ENCODE results near the gene JMJD8.

JMJD8 gene

GRCh38 chr16:659618-660017 lies 24.5 kb downstream of the JMJD8 start:
- peaks cover 3% of the 10 kb centered on the region for H3K4me1 Mint-ChIP-seq (ENCODE audit: low read depth)
- H3K4me3 Mint-ChIP-seq = no peak overlapping the region
- no peaks in the 10 kb centered on the region for H3K9me3 Mint-ChIP-seq
- H3K27me3 Mint-ChIP-seq (ENCODE audit: low read depth) = no peaks in the 10 kb centered on the region
- no peak overlapping the region for H3K27ac Mint-ChIP-seq
- no peaks in the 10 kb centered on the region for H3K36me3 Mint-ChIP-seq (ENCODE audit: low read depth)

- H3K27ac Mint-ChIP-seq = no peak overlapping the region
- H3K27me3 Mint-ChIP-seq (ENCODE audit: low read depth) = no peaks in the 10 kb centered on the region
- H3K4me3 Mint-ChIP-seq = no peak overlapping the region
Observed at GRCh38 chr16:658679-659571, 25.2 kb downstream of the JMJD8 start.

GRCh38 chr16:657487-657886 lies 26.6 kb downstream of the JMJD8 start:
- Mint-ChIP-seq H3K4me3 (no peak overlapping the region), H3K27me3 (ENCODE audit: low read depth) (no peaks in the 10 kb centered on the region), H3K9me3 (no peaks in the 10 kb centered on the region), H3K27ac (no peak overlapping the region), H3K36me3 (ENCODE audit: low read depth) (no peaks in the 10 kb centered on the region), H3K4me1 (ENCODE audit: low read depth) (peaks cover 3% of the 10 kb centered on the region)

More at GRCh38 chr16:658679-659571, 25.2 kb downstream of the JMJD8 start:
- H3K36me3 Mint-ChIP-seq (ENCODE audit: low read depth) = no peaks in the 10 kb centered on the region
- peaks cover 3% of the 10 kb centered on the region for H3K4me1 Mint-ChIP-seq (ENCODE audit: low read depth)
- H3K9me3 Mint-ChIP-seq = no peaks in the 10 kb centered on the region

GRCh38 chr16:654034-654433 lies 30.1 kb downstream of the JMJD8 start:
- peaks cover 2% of the 10 kb centered on the region for H3K4me1 Mint-ChIP-seq (ENCODE audit: low read depth)
- no peak overlapping the region for H3K4me3 Mint-ChIP-seq
- no peaks in the 10 kb centered on the region for H3K36me3 Mint-ChIP-seq (ENCODE audit: low read depth)
- H3K9me3 Mint-ChIP-seq = no peaks in the 10 kb centered on the region
- H3K27me3 Mint-ChIP-seq (ENCODE audit: low read depth) = no peaks in the 10 kb centered on the region
- no peak overlapping the region for H3K27ac Mint-ChIP-seq

- H3K4me3 Mint-ChIP-seq = no peak overlapping the region
- H3K4me1 Mint-ChIP-seq (ENCODE audit: low read depth) = peaks cover 5% of the 10 kb centered on the region
- H3K36me3 Mint-ChIP-seq (ENCODE audit: low read depth) = no peaks in the 10 kb centered on the region
- H3K27me3 Mint-ChIP-seq (ENCODE audit: low read depth) = no peaks in the 10 kb centered on the region
- no peak overlapping the region for H3K27ac Mint-ChIP-seq
- H3K9me3 Mint-ChIP-seq = no peaks in the 10 kb centered on the region
Observed at GRCh38 chr16:652454-653305, 31.5 kb downstream of the JMJD8 start.

GRCh38 chr16:651844-652243 lies 32.3 kb downstream of the JMJD8 start:
- H3K36me3 Mint-ChIP-seq (ENCODE audit: low read depth) = no peaks in the 10 kb centered on the region
- H3K27me3 Mint-ChIP-seq (ENCODE audit: low read depth) = no peaks in the 10 kb centered on the region
- H3K4me3 Mint-ChIP-seq = no peak overlapping the region
- no peaks in the 10 kb centered on the region for H3K9me3 Mint-ChIP-seq
- H3K4me1 Mint-ChIP-seq (ENCODE audit: low read depth) = peaks cover 5% of the 10 kb centered on the region
- H3K27ac Mint-ChIP-seq = no peak overlapping the region

GRCh38 chr16:649631-650030 lies 34.5 kb downstream of the JMJD8 start:
- peaks cover 6% of the 10 kb centered on the region for H3K4me1 Mint-ChIP-seq (ENCODE audit: low read depth)
- H3K9me3 Mint-ChIP-seq = no peaks in the 10 kb centered on the region
- H3K27me3 Mint-ChIP-seq (ENCODE audit: low read depth) = no peaks in the 10 kb centered on the region
- H3K4me3 Mint-ChIP-seq = peak overlapping the region; percentile 67
- H3K36me3 Mint-ChIP-seq (ENCODE audit: low read depth) = no peaks in the 10 kb centered on the region
- H3K27ac Mint-ChIP-seq = no peak overlapping the region

GRCh38 chr16:648781-649589 lies 35.1 kb downstream of the JMJD8 start, which contains the start of gene WDR90:
Gene WDR90, plus strand, starts transcription at chr16:649365. Its CDS starts 52 bp downstream, at chr16:649417.
- Mint-ChIP-seq H3K36me3 (ENCODE audit: low read depth) (no peaks in the 10 kb centered on the region), H3K27me3 (ENCODE audit: low read depth) (no peaks in the 10 kb centered on the region), H3K27ac (peak within 1 kb of the TSS; percentile 49), H3K9me3 (no peaks in the 10 kb centered on the region), H3K4me1 (ENCODE audit: low read depth) (peaks cover 10% of the 10 kb centered on the region), H3K4me3 (peak within 1 kb of the TSS; percentile 77)

- peak overlapping the region; percentile 77 for H3K4me3 Mint-ChIP-seq
- no peaks in the 10 kb centered on the region for H3K9me3 Mint-ChIP-seq
- H3K27ac Mint-ChIP-seq = peak overlapping the region; percentile 49
- peaks cover 13% of the 10 kb centered on the region for H3K4me1 Mint-ChIP-seq (ENCODE audit: low read depth)
- no peaks in the 10 kb centered on the region for H3K36me3 Mint-ChIP-seq (ENCODE audit: low read depth)
- no peaks in the 10 kb centered on the region for H3K27me3 Mint-ChIP-seq (ENCODE audit: low read depth)
Observed at GRCh38 chr16:648071-648780, 35.9 kb downstream of the JMJD8 start.

GRCh38 chr16:647173-647902 lies 36.8 kb downstream of the JMJD8 start:
- H3K4me3 Mint-ChIP-seq = no peak overlapping the region
- no peaks in the 10 kb centered on the region for H3K9me3 Mint-ChIP-seq
- H3K27me3 Mint-ChIP-seq (ENCODE audit: low read depth) = no peaks in the 10 kb centered on the region
- no peaks in the 10 kb centered on the region for H3K36me3 Mint-ChIP-seq (ENCODE audit: low read depth)
- peaks cover 13% of the 10 kb centered on the region for H3K4me1 Mint-ChIP-seq (ENCODE audit: low read depth)
- no peak overlapping the region for H3K27ac Mint-ChIP-seq

GRCh38 chr16:646679-647172 lies 37.4 kb downstream of the JMJD8 start:
- H3K4me1 Mint-ChIP-seq (ENCODE audit: low read depth) = peaks cover 13% of the 10 kb centered on the region
- no peaks in the 10 kb centered on the region for H3K27me3 Mint-ChIP-seq (ENCODE audit: low read depth)
- no peaks in the 10 kb centered on the region for H3K9me3 Mint-ChIP-seq
- no peaks in the 10 kb centered on the region for H3K36me3 Mint-ChIP-seq (ENCODE audit: low read depth)
- H3K27ac Mint-ChIP-seq = no peak overlapping the region
- no peak overlapping the region for H3K4me3 Mint-ChIP-seq

- peaks cover 13% of the 10 kb centered on the region for H3K4me1 Mint-ChIP-seq (ENCODE audit: low read depth)
- H3K4me3 Mint-ChIP-seq = no peak overlapping the region
- H3K9me3 Mint-ChIP-seq = no peaks in the 10 kb centered on the region
- no peaks in the 10 kb centered on the region for H3K36me3 Mint-ChIP-seq (ENCODE audit: low read depth)
- no peak overlapping the region for H3K27ac Mint-ChIP-seq
- H3K27me3 Mint-ChIP-seq (ENCODE audit: low read depth) = no peaks in the 10 kb centered on the region
Observed at GRCh38 chr16:645852-646678, 38.1 kb downstream of the JMJD8 start.

All from T-helper 1 cell treated with Interleukin-12 subunit alpha and Interleukin-12 subunit beta and Interleukin-4 antibody, amounts not matched to agents 30 μg/mL and 1 μg/mL, for 36 hours (primary cell).